SK-N-MC (cell line): ENCODE measurements around the gene ZNF862.

Experiments
- EZH2 ChIP-seq: fragments of 200-600 bp; sonication (generic); IDR thresholded peaks from one replicate; pipeline ENCODE4 v1.6.1; 2017; ENCODE audit warnings: antibody characterized with exemption
- POLR2AphosphoS5 ChIP-seq: IDR thresholded peaks from 2 replicates; pipeline ENCODE4 v1.6.1; 2012; ENCODE audit warnings: mild to moderate bottlenecking, low read depth, low read length, borderline replicate concordance

GRCh38 chr7:149846436-149847046 is 8.4 kb downstream of the ZNF862 start:
- TF ChIP-seq EZH2 (no peak), POLR2AphosphoS5 (no peak)
